RWPE1 (cell line): ENCODE data around the gene PARP8.

ENCODE experiments used
- CTCF ChIA-PET: fragments of 350-600 bp; sonication (Branson Sonifier 250); formaldehyde crosslinking; extraction: SDS; loops from one replicate; lab custom pipeline; 2021; lab: Yijun Ruan, JAX
- POLR2A ChIA-PET: fragments of 400-600 bp; formaldehyde crosslinking; extraction: SDS; loops from one replicate; lab custom pipeline; 2020; ENCODE audit warnings: antibody characterized with exemption; ENCODE audit not compliant: low non-redundant PET; lab: Yijun Ruan, JAX
- DNase-seq: peaks from one replicate; pipeline ENCODE4 v3.0.0; 2012; ENCODE audit warnings: low spot score
- H3K27ac ChIP-seq: fragments of 450-650 bp; 2 replicates; pipeline ENCODE4 v1.5.1; 2017
- TF ChIP-seq, protein P1 (sequence below): fragments of 450-650 bp; conservative IDR thresholded peaks from 2 replicates; pipeline ENCODE4 v1.5.1; 2017; ENCODE audit warnings: low read depth, mild to moderate bottlenecking

The PARP8 gene

DNA sequence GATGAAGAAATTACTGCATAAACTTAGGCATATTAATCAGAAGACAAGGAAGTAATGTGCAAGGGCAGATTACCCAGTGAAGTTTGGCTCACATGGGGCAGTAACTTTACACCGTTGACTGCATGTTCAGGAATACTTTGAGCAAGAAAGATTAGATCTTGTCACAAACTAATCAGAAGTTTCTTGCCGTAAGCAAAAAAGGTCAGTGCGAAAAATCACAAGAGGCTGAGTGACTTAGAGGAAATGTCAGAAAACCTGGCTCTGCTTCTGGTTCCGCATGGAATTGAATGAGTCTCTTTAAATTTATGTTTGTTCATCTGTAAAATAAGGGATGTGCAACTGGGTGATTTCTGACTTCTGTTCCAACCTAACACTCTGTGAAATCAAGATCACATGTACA lies 64.4 kb downstream of the PARP8 start:
- no peak for DNase-seq
- H3K27ac ChIP-seq = no peak overlapping the region
- CTCF ChIA-PET = interaction anchor here (0.6 kb wide), 1 partner anchor 29 kb away, joined by 3 read pairs; no protein-coding TSS in a partner anchor
- TF ChIP-seq, protein P1, sequence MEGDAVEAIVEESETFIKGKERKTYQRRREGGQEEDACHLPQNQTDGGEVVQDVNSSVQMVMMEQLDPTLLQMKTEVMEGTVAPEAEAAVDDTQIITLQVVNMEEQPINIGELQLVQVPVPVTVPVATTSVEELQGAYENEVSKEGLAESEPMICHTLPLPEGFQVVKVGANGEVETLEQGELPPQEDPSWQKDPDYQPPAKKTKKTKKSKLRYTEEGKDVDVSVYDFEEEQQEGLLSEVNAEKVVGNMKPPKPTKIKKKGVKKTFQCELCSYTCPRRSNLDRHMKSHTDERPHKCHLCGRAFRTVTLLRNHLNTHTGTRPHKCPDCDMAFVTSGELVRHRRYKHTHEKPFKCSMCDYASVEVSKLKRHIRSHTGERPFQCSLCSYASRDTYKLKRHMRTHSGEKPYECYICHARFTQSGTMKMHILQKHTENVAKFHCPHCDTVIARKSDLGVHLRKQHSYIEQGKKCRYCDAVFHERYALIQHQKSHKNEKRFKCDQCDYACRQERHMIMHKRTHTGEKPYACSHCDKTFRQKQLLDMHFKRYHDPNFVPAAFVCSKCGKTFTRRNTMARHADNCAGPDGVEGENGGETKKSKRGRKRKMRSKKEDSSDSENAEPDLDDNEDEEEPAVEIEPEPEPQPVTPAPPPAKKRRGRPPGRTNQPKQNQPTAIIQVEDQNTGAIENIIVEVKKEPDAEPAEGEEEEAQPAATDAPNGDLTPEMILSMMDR = no peak
- POLR2A ChIA-PET = no interaction called here

DNA sequence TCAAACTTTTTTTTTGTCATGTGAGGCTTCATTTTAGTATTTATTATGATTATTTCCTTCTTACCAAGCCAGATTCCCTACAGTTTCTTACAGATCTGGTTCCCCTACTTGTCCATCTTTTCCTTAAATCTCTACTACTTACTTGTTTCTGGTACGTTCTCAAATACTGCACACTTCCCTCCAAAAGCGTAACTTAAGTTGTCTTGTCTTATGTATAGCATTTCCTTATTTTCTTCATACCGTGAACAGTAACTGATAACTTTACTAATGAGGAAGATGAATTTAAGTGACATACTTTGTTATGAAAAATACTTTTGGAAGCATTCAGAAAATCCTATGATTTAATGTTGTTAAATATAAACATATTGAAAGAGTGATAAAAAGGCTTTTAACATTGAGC lies 67.3 kb downstream of the PARP8 start:
- TF ChIP-seq, protein P1 = no peak
- no peak overlapping the region for H3K27ac ChIP-seq
- CTCF ChIA-PET = no interaction called here
- no peak for DNase-seq
- POLR2A ChIA-PET = no interaction called here

DNA sequence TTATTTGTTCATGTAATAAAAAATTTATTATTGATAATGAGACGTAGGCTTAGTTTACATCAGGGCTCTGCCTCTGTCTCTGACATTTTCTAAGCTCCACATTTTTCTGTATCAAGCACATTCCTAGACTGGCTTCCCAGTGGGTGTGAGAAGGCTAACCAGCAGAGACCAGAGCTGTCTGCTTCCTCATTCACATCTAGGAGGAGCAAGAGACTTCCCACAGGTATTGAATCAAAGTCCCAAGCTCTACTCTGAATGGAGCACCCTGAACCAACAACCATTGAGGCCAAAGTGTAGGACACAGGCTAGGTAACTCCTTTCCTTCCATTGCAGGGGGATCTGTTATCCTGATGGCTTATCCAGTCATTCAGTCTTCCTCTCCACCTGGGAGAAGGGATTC lies 72.4 kb downstream of the PARP8 start:
- TF ChIP-seq, protein P1 = no peak
- no peak for DNase-seq
- H3K27ac ChIP-seq = no peak overlapping the region
- ChIA-PET CTCF (interaction anchor here (0.5 kb wide), 1 partner anchor 274 kb away, joined by 4 read pairs; no protein-coding TSS in a partner anchor), POLR2A (no interaction called here)

DNA sequence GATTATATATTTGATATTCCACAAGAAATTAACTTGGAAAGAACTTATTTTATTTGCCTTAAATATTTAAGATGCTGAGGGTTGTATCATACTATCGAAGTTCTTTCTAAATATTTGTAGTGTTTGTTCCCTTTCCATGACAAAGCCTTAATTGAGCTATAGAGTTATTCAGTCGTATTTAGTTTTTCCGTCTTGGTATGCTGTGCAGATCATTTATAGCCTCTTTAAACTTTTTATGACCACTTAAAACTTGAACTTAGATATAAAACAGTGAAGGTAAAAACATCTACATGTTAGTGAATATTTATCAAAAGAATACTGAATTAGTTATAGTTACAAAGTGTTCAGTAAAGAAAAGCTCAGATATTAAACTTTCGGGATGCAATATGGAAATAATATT lies 74.4 kb downstream of the PARP8 start:
- H3K27ac ChIP-seq = no peak overlapping the region
- DNase-seq = no peak
- CTCF ChIA-PET = interaction anchor here (1.1 kb wide), 1 partner anchor 10 kb away, joined by 4 read pairs; no protein-coding TSS in a partner anchor
- TF ChIP-seq, protein P1 = no peak
- POLR2A ChIA-PET = no interaction called here

DNA sequence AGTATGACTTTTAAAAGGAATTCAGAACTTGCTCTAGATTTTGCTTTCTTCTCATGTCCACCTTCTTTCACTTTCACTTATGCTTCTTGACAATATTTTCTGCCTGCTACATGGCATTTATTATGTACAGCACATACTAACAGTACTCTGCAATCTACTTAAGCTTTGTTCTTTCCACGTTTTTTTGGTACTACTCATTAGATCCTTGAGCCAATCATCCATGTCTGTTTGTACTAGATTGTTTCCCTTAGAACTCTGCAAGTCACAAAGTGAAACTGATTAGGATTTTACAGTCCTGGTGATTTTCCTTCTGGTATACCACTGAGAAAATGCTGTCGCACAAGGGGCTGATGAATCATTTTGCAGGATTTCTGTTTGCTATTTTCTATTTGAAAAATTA lies 78.3 kb downstream of the PARP8 start:
- ChIA-PET POLR2A (no interaction called here), CTCF (interaction anchor here (1.2 kb wide), 1 partner anchor 34 kb away, joined by 4 read pairs; no protein-coding TSS in a partner anchor)
- H3K27ac ChIP-seq = no peak overlapping the region
- DNase-seq = no peak
- TF ChIP-seq, protein P1 = no peak

DNA sequence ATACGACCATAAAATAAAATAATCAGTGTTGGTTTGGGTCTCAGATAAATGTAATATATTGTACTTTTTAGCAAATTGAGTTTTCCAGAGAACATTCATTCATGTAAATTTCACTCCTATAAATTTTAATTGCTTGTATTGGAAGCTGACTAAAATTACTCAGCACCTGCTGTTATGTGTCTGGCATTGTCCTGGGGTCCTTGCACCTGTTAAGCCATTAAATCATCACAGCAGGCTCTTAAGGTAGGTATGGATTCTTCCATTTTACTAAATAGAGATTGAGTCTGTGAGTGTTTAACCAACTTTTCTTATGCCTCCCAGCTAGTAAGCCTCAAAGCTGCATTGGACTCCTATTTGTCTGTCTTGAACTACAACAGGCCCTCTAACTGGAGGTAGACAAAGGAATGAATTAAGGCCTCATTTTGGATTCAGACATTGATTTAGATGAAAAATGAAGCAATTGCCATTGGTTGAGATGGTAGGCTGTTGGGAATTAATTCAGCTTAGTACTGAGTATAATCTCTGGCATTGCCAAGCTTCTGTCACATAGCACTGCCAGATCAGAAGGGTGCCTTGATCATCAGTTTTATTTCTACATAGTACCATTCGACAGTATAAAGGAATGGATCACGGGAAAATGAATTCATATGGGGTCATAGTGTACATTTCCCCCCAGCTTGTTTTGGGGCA lies 78.9 kb downstream of the PARP8 start:
- ChIA-PET POLR2A (no interaction called here), CTCF (no interaction called here)
- no peak for DNase-seq
- TF ChIP-seq, protein P1 = no peak
- H3K27ac ChIP-seq = no peak overlapping the region
